HepG2 (cell line): ENCODE results near the gene CSNK2B. TPM values are rescaled to one million over a fixed set of nuclear protein-coding genes. Genes with fewer than 3 reads are reported as not detected.

ENCODE experiments used
- GZF1 ChIP-seq: sonication (generic); formaldehyde crosslinking; IDR thresholded peaks from 2 replicates; pipeline ENCODE4 v1.5.1; 2020; ENCODE audit warnings: mild to moderate bottlenecking, missing genetic modification reagents
- HOXA9 ChIP-seq: sonication (generic); formaldehyde crosslinking; IDR thresholded peaks from 2 replicates; pipeline ENCODE4 v1.8.1; 2022; ENCODE audit warnings: missing genetic modification reagents, mild to moderate bottlenecking, moderate library complexity, borderline replicate concordance
- IKZF5 ChIP-seq: IDR thresholded peaks from 2 replicates; pipeline ENCODE4 v1.6.1; 2018; ENCODE audit warnings: missing genetic modification reagents, mild to moderate bottlenecking, missing compliant biosample characterization
- NFAT5 ChIP-seq: sonication (generic); formaldehyde crosslinking; IDR thresholded peaks from 2 replicates; pipeline ENCODE4 v1.4.0; 2020; ENCODE audit warnings: missing genetic modification reagents
- TFDP2 ChIP-seq: sonication (generic); formaldehyde crosslinking; IDR thresholded peaks from 2 replicates; pipeline ENCODE4 v1.4.0; 2020; ENCODE audit warnings: missing genetic modification reagents
- ZBTB10 ChIP-seq: sonication (generic); formaldehyde crosslinking; IDR thresholded peaks from 2 replicates; pipeline ENCODE4 v1.4.0; 2020; ENCODE audit warnings: missing genetic modification reagents, borderline replicate concordance
- ZBTB4 ChIP-seq: sonication (generic); formaldehyde crosslinking; IDR thresholded peaks from 2 replicates; pipeline ENCODE4 v1.4.0; 2020; ENCODE audit warnings: missing genetic modification reagents, mild to moderate bottlenecking, borderline replicate concordance
- ZNF121 ChIP-seq: sonication (generic); formaldehyde crosslinking; IDR thresholded peaks from 2 replicates; pipeline ENCODE4 v1.5.0; 2020; ENCODE audit warnings: mild to moderate bottlenecking, missing genetic modification reagents
- ZNF232 ChIP-seq: sonication (generic); formaldehyde crosslinking; IDR thresholded peaks from 2 replicates; pipeline ENCODE4 v1.4.0; 2020; ENCODE audit warnings: missing genetic modification reagents, borderline replicate concordance
- ZNF34 ChIP-seq: sonication (generic); formaldehyde crosslinking; IDR thresholded peaks from 2 replicates; pipeline ENCODE4 v1.4.0; 2020; ENCODE audit warnings: mild to moderate bottlenecking, missing genetic modification reagents, borderline replicate concordance
- ZNF784 ChIP-seq: sonication (generic); formaldehyde crosslinking; IDR thresholded peaks from 2 replicates; pipeline ENCODE4 v1.5.1; 2020; ENCODE audit warnings: missing genetic modification reagents, mild to moderate bottlenecking, borderline replicate concordance
- ZNF83 ChIP-seq: sonication (generic); formaldehyde crosslinking; IDR thresholded peaks from 2 replicates; pipeline ENCODE4 v1.4.0; 2020; ENCODE audit warnings: missing genetic modification reagents, mild to moderate bottlenecking, borderline replicate concordance
- polyA plus RNA-seq, 8 experiments: library from polyadenylated mRNA; depleted of rRNA in 3 of 8; stranded (reverse) in 7 of 8; unstranded in 1 of 8; fragments of >200 nt; fragmentation: Illumina TruSeq in 4 of 8; extraction: Trizol in 4 of 8; gene quantifications; 2 replicates each; pipeline versions ENCODE4 v1.2.1 to v1.2.3, GENCODE V29; 2011 to 2016; ENCODE audit warnings: low read depth in 4 of 8, missing spikeins in 1 of 8, mixed read lengths in 1 of 8; ENCODE audit not compliant: insufficient read depth in 1 of 8
- total RNA-seq, 5 experiments: library from RNA; depleted of rRNA; stranded (reverse); fragments of >200 nt; fragmentation: Illumina TruSeq; extraction: Trizol; gene quantifications; 2 replicates each; pipeline ENCODE4 v1.2.3, GENCODE V29; 2016; ENCODE audit warnings: low read depth in 1 of 5

The CSNK2B gene
- total and polyA plus RNA-seq, 2 of the 13 experiments (the other 11 are each of a cell fraction or from before 2014, with no cell fraction given) = 111 to 296 TPM

GRCh38 chr6:31659649-31660380 lies 6.1 kb upstream of the CSNK2B start (continued):
- TF ChIP-seq GZF1 (0 out of 2 replicates have a peak, but pooled peaks have one; percentile 2), NFAT5 (CRISPR knock-in tag) (peak; percentile 19; the same call in 1 of the 2 replicates), IKZF5 (CRISPR knock-in tag) (no peak), ZNF784 (CRISPR knock-in tag) (no peak), ZNF34 (CRISPR knock-in tag) (peak; percentile 57; the same call in 1 of the 2 replicates), TFDP2 (CRISPR knock-in tag) (no peak), ZNF121 (CRISPR knock-in tag) (no peak), ZBTB4 (CRISPR knock-in tag) (no peak), ZNF83 (CRISPR knock-in tag) (no peak), HOXA9 (CRISPR knock-in tag) (peak; percentile 16; the same call in 1 of the 2 replicates), ZNF232 (CRISPR knock-in tag) (0 out of 2 replicates have a peak, but pooled peaks have one; percentile 33), ZBTB10 (CRISPR knock-in tag) (0 out of 2 replicates have a peak, but pooled peaks have one; percentile 17)
